Stimulated activated CD4-positive, alpha-beta T cell treated with anti-CD3 and anti-CD28 coated beads, Interleukin-1b, Interleukin-23, amount 100 ng/mL, for 1 hour (primary cell): ENCODE data around the gene RIBC2.
"Not testable (repeated sequence)": the region's sequence is repeated elsewhere in the genome, so short reads cannot be mapped to it uniquely, and the experiment has no call there.

Experiments used
- DNase-seq, 2 donors: peaks; one replicate each; pipeline ENCODE4 v3.0.0-alpha.2; 2020; ENCODE audit warnings: low read depth in 2 of 2

The RIBC2 gene

DNA sequence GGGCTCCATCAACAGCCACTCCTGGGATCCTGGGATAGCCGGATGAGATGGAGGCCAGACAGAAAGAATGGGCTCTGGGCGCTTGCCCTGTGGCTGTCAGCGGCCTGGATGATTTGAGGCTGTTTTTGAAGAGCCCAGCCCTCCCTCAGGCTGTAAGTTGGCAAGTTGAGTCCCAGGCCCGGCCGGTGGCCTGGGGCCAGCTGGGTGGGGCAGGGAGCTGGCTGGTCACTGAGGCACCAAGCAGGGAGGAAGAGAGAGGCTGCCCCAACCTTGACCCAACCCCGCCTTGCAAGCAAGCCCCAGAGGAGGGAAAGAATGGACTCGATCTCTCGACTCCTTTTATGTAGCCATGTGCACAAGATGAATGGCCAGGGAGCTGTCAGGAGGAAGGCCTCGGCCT is 34.9 kb downstream of the RIBC2 start:
- no peak for DNase-seq

GRCh38 chr22:45449442-45449841 is 35.9 kb downstream of the RIBC2 start:
- DNase-seq, result not testable (repeated sequence)

DNA sequence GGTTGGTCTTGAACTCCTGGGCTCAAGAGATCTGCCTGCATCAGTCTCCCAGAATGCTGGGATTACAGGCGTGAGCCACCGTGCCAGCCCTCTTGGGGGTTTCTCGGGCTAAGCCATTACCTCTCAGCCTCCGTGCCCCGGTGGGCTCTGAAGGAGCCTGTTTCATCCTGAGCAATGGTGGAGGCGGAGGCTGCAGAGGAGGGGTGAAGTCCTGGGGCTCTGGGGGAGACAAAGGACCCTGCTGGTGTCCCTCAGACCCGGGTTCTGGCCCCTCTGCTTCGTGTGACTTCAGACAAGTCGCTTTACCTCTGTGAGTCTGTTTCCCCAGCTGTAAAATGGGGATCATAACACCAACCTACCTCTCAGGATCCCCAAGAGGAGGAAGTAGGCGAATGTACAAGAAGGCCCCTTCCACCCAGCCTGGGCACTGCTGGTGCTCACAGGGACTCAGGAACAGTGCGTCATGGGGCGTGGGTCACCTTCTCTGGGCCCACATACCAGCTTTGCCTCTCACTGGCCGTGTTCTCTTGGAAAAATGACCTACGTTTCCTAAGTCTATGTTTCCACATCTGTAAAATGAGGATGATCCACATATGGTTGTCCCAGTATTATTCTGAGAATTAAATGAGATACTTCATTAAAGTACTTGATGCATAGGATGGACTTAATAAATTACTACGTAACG is 36.8 kb downstream of the RIBC2 start:
- DNase-seq, result no peak

DNA sequence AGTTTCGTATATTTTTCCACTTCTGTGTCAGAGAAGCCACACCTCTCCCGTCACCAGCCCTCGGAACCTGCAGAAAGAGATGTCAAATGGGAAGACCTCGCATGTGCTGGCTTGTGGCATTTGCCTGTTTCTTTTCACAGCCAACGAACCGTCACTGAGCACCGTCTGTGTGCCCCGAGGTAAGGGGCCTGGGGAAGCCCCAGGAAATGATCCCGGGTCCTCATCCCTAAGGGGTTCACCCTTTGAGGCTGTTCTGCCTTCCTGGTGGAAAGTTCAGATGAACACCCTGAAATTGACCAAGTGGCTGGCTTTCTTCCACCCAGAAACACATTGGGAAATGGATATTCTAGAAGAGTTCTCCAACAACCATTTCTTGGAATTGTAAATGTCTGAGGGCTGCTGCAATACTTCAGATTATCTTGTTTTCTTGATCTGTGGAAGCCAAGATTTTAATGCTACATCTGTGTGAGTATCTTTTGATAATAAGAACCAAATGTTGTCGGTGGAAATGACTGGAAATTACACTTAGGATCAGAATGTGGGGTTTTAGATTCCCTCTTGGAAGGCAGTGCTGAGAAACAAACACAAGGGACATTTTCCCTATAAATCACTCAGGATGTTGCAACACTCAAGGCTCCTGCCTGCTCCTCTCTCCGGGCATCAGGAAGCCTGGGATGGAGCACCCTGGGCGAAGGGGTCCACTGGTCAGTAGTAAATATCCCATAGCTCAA is 37.6 kb downstream of the RIBC2 start:
- no peak for DNase-seq

GRCh38 chr22:45451972-45452371 is 38.5 kb downstream of the RIBC2 start:
- no peak for DNase-seq

DNA sequence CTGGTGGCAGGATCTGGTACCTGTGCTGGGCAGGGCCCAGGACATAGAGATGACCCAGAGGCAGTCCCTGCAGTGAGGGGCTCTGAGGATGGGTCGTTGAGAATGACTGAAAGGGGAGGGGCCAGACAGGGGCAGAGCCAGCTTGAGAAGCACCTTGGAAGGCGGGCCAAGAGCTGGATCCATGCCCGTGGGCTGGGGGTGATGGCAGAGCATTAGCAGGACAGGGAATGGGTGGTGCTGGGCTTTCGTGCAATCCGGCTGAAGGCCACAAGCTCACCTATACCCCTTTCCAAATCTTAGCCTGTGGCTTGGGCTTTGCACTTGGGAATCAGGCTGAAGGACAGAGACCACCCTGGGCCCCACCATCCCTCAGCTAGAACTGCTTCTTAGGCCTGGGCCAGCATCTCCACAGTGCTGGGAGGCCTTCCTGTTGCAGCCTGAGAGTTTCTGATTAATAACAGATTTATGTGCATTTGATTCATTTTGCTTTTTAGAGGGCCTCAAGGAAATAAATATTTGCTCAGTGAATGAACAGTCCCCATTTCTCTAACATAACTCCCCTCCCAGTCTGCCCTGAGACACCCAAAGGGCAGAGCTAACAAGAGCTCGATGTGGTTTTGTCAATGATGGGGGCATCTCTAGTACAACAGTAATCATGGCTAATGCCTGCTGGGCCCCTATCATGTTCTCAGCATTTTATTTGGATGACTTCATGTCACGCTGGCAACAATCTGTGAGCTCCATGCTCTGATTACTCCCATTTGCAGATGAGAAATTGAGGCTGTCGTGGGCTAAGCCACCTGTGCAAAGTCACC is 39.3 kb downstream of the RIBC2 start:
- no peak for DNase-seq

- DNase-seq, result no peak
Measured at GRCh38 chr22:45453764-45454163, 40.3 kb downstream of the RIBC2 start.

DNA sequence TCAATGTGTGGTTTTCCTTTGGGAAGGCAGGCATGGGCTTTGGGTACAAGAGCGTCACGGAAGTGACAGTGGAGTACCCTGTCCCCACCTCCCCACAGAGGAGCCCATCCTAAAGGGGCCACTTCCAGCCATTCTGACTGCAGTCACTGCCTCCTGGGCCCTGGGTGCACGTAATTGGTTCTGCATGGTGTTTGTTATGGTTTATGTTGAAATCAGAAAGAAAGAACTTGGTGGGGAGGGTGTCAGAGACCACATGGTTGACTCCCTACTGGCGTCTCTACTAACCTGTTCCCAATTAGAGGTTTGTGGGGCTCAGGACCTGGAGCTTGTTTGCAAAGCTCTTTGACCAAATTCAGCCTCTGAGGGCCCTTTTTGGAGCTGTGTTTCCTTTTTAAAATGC is 40.8 kb downstream of the RIBC2 start:
- no peak for DNase-seq

GRCh38 chr22:45455212-45455611 is 41.7 kb downstream of the RIBC2 start:
- no peak for DNase-seq

DNA sequence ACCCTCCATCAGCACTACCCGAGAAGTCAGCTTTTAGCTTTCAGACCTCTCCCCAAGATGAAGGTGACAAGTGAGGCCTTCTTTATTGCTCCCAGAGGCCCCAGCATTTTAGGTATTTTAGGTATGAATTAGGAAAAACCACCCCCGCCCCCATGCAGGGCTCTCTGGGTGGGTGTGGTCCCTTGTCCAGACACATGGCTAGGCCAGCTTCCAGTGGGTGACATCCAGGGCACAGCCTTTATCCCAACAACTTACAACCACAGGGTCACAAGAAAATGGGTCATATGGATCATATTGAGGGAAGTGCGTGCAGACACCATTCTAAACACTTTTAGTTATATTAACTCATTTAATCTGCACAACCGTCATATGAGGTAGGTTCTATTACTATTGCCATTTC is 42.1 kb downstream of the RIBC2 start:
- DNase-seq, result no peak

- no peak for DNase-seq
Measured at GRCh38 chr22:45456811-45457210, 43.3 kb downstream of the RIBC2 start.

- DNase-seq, result no peak
Measured at GRCh38 chr22:45458532-45458931, 45.0 kb downstream of the RIBC2 start.

DNA sequence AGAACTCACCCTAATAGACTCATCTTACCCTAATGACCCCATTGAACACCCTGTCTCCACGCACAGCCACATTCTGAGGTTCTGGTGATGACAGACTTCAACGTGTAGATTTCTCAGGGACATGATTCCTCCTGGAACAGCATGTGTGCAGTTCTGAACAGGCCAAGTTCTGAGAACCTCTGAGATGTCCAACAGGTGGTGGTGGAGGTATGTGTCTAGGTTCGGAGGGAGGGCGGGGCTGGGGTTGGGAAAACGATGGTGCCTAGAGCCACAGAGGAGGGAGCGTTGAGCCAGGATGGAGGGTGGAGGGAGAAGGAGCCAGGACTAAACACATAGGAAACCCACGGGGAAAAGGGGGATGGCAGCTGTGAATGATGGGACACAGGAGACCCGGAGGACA is 45.7 kb downstream of the RIBC2 start:
- no peak for DNase-seq

GRCh38 chr22:45460288-45461109 is 47.0 kb downstream of the RIBC2 start:
- no peak for DNase-seq

GRCh38 chr22:45462034-45462655 is 48.7 kb downstream of the RIBC2 start:
- DNase-seq, result no peak

- DNase-seq, result not testable (repeated sequence)
Measured at GRCh38 chr22:45463691-45464090, 50.2 kb downstream of the RIBC2 start.

DNA sequence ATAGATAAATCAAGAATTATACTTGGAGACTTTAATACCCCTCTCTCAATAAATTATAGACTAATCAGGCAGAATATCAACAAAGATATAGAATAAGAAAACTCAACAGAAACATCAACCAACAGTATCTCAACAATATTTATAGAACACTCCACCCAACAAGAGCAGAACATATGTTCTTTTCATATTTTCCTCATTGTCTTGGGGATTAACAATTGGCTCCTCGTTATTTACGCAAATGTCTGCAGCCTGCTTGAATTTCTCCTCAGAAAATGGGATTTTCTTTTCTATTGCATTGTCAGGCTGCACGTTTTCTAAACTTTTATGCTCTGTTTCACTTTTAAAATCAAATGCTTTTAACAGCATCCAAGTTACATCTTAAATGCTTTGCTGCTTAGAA is 52.1 kb downstream of the RIBC2 start:
- no peak for DNase-seq

- no peak for DNase-seq
Measured at GRCh38 chr22:45468872-45469271, 55.4 kb downstream of the RIBC2 start.

- DNase-seq, result no peak
Measured at GRCh38 chr22:45469281-45470073, 56.0 kb downstream of the RIBC2 start.

DNA sequence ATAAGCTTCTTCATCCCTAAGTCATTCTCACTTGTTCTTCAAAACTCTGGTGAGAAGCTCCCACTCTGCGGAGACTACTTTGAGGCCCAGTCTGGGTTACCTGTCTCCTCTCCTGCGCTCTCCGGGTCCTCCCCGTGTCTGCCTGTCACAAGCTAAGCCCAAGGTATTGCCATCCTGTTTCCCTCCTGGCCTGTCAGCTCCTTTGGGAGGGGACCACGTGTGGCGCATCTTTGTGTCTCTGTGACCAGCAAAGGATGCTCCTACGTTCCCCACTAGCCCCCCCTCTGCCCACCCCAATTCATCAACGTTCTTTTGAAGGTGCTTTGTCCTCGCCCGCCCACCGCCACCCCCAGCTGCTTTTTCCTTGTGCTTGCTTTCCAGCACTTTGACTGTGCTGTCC is 57.4 kb downstream of the RIBC2 start:
- DNase-seq, result no peak

- no peak for DNase-seq
Measured at GRCh38 chr22:45472426-45472825, 58.9 kb downstream of the RIBC2 start.
